Psoas muscle (tissue), 8 donors: ENCODE data around the gene AIF1. TPM values are rescaled to one million over a fixed set of nuclear protein-coding genes. Genes with fewer than 3 reads are reported as not detected.

Source experiments
- ATAC-seq, 4 donors: fragments of 200-7000 bp; cut with Tn5 transposase; one replicate each; pipeline ENCODE4 v1.9.1; 2020; ENCODE audit warnings: moderate library complexity in 3 of 4, mild to moderate bottlenecking in 2 of 4
- DNase-seq, 2 donors: peaks; one replicate each; pipeline ENCODE4 v3.0.0-alpha.2; 2020
- H3K27ac ChIP-seq: fragments of 200-600 bp; one replicate; pipeline ENCODE4 v1.8.0; 2022
- H3K27me3 ChIP-seq, 3 donors: fragments of 200-600 bp in 1 of 3; one replicate each; pipeline versions ENCODE4 v1.6.1 to v1.8.0; 2013 to 2022; ENCODE audit warnings: low read length in 2 of 3, mild to moderate bottlenecking in 2 of 3, moderate library complexity in 1 of 3; ENCODE audit not compliant: insufficient read depth in 3 of 3
- H3K36me3 ChIP-seq, 2 donors: fragments of 200-600 bp in 1 of 2; one replicate each; pipeline versions ENCODE4 v1.6.1 to v1.8.0; 2013 to 2022; ENCODE audit warnings: low read depth in 1 of 2, mild to moderate bottlenecking in 1 of 2, moderate library complexity in 1 of 2; ENCODE audit not compliant: insufficient read depth in 1 of 2
- H3K4me1 ChIP-seq: fragments of 200-600 bp; one replicate; pipeline ENCODE4 v1.8.0; 2022
- H3K4me3 ChIP-seq: fragments of 200-600 bp; one replicate; pipeline ENCODE4 v1.8.0; 2022; ENCODE audit warnings: mild to moderate bottlenecking
- H3K9me3 ChIP-seq: fragments of 200-600 bp; one replicate; pipeline ENCODE4 v1.8.0; 2022
- CTCF ChIP-seq: fragments of 200-600 bp; IDR thresholded peaks from one replicate; pipeline ENCODE4 v1.8.0; 2022; ENCODE audit warnings: antibody characterized with exemption
- WGBS, 3 donors: extraction: QIAGEN DNeasy Blood & Tissue Kit; methylation state at CpG; one replicate each; pipeline versions ENCODE4 v1.1.6 to v1.1.7; 2013; 5-methylcytosine and 5-hydroxymethylcytosine counted together
- intact Hi-C, 2 donors: fragments of 100-400 bp; cut with DNase I; formaldehyde crosslinking; loops; one replicate each; pipeline versions ENCODE4 v1.11.0 to v1.14.2; 2022
- polyA plus RNA-seq, 3 donors: library from polyadenylated mRNA; stranded (reverse); fragments of 200-250 nt; gene quantifications; one replicate each; pipeline ENCODE4 v1.2.3, GENCODE V29; 2013
- total RNA-seq, 4 donors: library from RNA; stranded (reverse); fragmentation: NEBNext Ultra II Directional in 2 of 4; extraction: Animal tissue kit (Norgen Biotek cat#: 25700) in 2 of 4; gene quantifications; one replicate each; pipeline versions ENCODE4 v1.2.1 to v1.2.4, GENCODE V29; 2021 to 2023
- donor health status: healthy with polysubstance abuse.
- donor health status: DM: no; HTN: no; CAD: no; lungs with moderate emphysema.
- donor health status: Bipolar disorder and iron deficiency.
- donor health status: healthy.
- donor health status: DM: yes; HTN: yes; CAD: no.
- donor health status: DM: no; HTN: no; CAD: no.
- donor health status: DM: no; HTN: no; CAD: no.
- donor health status: DM: yes; HTN: yes; CAD: no.

The AIF1 gene
- total and polyA plus RNA-seq, 7 donors: 2.6 to 11.3 (median 4.9) TPM

GRCh38 chr6:31664790-31665500 is 49.9 kb downstream of the AIF1 start, which contains the start of gene GPANK1:
Gene GPANK1, minus strand, starts transcription at chr6:31664997. Its CDS starts 519 bp downstream, at chr6:31664478.
- intact Hi-C loops: loop anchor here (5.0 kb wide), 3 partner anchors 72 to 287 kb away; partner anchors contain the start of genes ATP6V1G2 (in 1 of the 2), CLIC1 (in 1 of the 2) and NFKBIL1 (in 1 of the 2)
- DNase-seq (peak; percentile 89 to 95), ATAC-seq (peak; percentile 69 to 80 (median 74))
- 0 to 1% (median 0%) methylated on average over 39 of the region's 39 CpGs for WGBS, 3 donors
- Histone ChIP-seq H3K27me3 (no peaks in the 10 kb centered on the region), H3K36me3 (peaks cover 16 to 59% of the 10 kb centered on the region in 2 donors), H3K27ac (peak within 1 kb of the TSS; percentile 97), H3K4me1 (peaks cover 42% of the 10 kb centered on the region), H3K9me3 (no peaks in the 10 kb centered on the region), H3K4me3 (peak within 1 kb of the TSS; percentile 91)
- no peak for TF ChIP-seq CTCF

- peaks cover 41% of the 10 kb centered on the region for H3K4me1 ChIP-seq
- intact Hi-C loops: loop anchor here in 1 of 2 donors (5.0 kb wide), 2 partner anchors 72 to 287 kb away; partner anchors contain the start of gene CLIC1
- WGBS, 3 donors: 0 to 1% (median 0%) methylated on average over 60 to 63 of the region's 63 CpGs
These were observed 50.7 kb downstream of the AIF1 start, which contains the start of gene CSNK2B for GRCh38 chr6:31665501-31666336. Gene CSNK2B, plus strand, starts transcription at chr6:31666080. Its CDS starts 752 bp downstream, at chr6:31666832.

GRCh38 chr6:31666337-31666965 is 51.4 kb downstream of the AIF1 start:
- Histone ChIP-seq H3K9me3 (no peaks in the 10 kb centered on the region), H3K36me3 (peaks cover 16 to 74% of the 10 kb centered on the region in 2 donors), H3K27me3 (no peaks in the 10 kb centered on the region), H3K27ac (peak overlapping the region; percentile 97), H3K4me3 (peak overlapping the region; percentile 91), H3K4me1 (peaks cover 37% of the 10 kb centered on the region)
- WGBS, 3 donors: 2 to 4% (median 3%) methylated on average over 15 of the region's 15 CpGs
- DNase-seq: no peak
- TF ChIP-seq CTCF: no peak
- ATAC-seq: no peak
- intact Hi-C loops: loop anchor here in 1 of 2 donors (5.0 kb wide), 2 partner anchors 71 to 286 kb away; partner anchors contain the start of gene CLIC1

More at GRCh38 chr6:31665501-31666336, 50.7 kb downstream of the AIF1 start, which contains the start of gene CSNK2B:
- ATAC-seq (peak; percentile 89 to 92 (median 91)), DNase-seq (peak; percentile 99)
- Histone ChIP-seq H3K9me3 (no peaks in the 10 kb centered on the region), H3K27me3 (no peaks in the 10 kb centered on the region), H3K27ac (peak within 1 kb of the TSS; percentile 97), H3K36me3 (peaks cover 16 to 67% of the 10 kb centered on the region in 2 donors), H3K4me3 (peak within 1 kb of the TSS; percentile 91)
- no peak for TF ChIP-seq CTCF

Other genes starting within 250 kb of the AIF1 start
Only the 30 nearest of the 35 such genes appear.
- gene MICB, start 117.1 kb upstream of the AIF1 start, total RNA-seq: 1 to 10 TPM in 1 of 4 donors, under 1 TPM in 3; 0.65 to 1.0 (median 0.75) TPM
- gene MICB, start 117.1 kb upstream of the AIF1 start, polyA plus RNA-seq: under 1 TPM; 0.25 to 0.42 (median 0.25) TPM
- gene MCCD1, start 86.3 kb upstream of the AIF1 start, total RNA-seq: not detected
- gene MCCD1, start 86.3 kb upstream of the AIF1 start, polyA plus RNA-seq: not detected
- 100 to 1,000 TPM; 141 to 186 (median 165) TPM for gene DDX39B, start 73.2 kb upstream of the AIF1 start, total RNA-seq
- gene DDX39B, start 73.2 kb upstream of the AIF1 start, polyA plus RNA-seq: 100 to 1,000 TPM; 128 to 174 (median 134) TPM
- 1 to 10 TPM in 2 of 4 donors, under 1 TPM in 2; 0.66 to 2.8 (median 0.94) TPM for gene ATP6V1G2, start 68.6 kb upstream of the AIF1 start, total RNA-seq
- gene ATP6V1G2, start 68.6 kb upstream of the AIF1 start, polyA plus RNA-seq: 1 to 10 TPM in 2 of 3 donors, under 1 TPM in 1; 0.95 to 4.7 (median 1.7) TPM
- 10 to 100 TPM; 13.7 to 19.1 (median 15.4) TPM for gene NFKBIL1, start 67.6 kb upstream of the AIF1 start, total RNA-seq
- gene NFKBIL1, start 67.6 kb upstream of the AIF1 start, polyA plus RNA-seq: 10 to 100 TPM; 20.8 to 29.3 (median 21.6) TPM
- not detected for gene LTA, start 42.9 kb upstream of the AIF1 start, total RNA-seq
- gene LTA, start 42.9 kb upstream of the AIF1 start, polyA plus RNA-seq: under 1 TPM in 2 of 3 donors, not detected in 1; 0.05 to 0.10 TPM
- under 1 TPM in 3 of 4 donors, not detected in 1; 0.34 to 0.81 (median 0.61) TPM for gene TNF, start 39.7 kb upstream of the AIF1 start, total RNA-seq
- under 1 TPM in 2 of 3 donors, not detected in 1; 0.09 TPM for gene TNF, start 39.7 kb upstream of the AIF1 start, polyA plus RNA-seq
- under 1 TPM; 0.69 to 0.79 (median 0.74) TPM for gene LTB, start 32.8 kb upstream of the AIF1 start, total RNA-seq
- 1 to 10 TPM in 1 of 3 donors, under 1 TPM in 2; 0.08 to 1.0 (median 0.17) TPM for gene LTB, start 32.8 kb upstream of the AIF1 start, polyA plus RNA-seq
- 1 to 10 TPM; 1.8 to 5.6 (median 3.1) TPM for gene LST1, start 29.0 kb upstream of the AIF1 start, total RNA-seq
- 1 to 10 TPM; 1.2 to 1.8 (median 1.7) TPM for gene LST1, start 29.0 kb upstream of the AIF1 start, polyA plus RNA-seq
- gene NCR3, start 22.2 kb upstream of the AIF1 start, total RNA-seq: not detected
- gene NCR3, start 22.2 kb upstream of the AIF1 start, polyA plus RNA-seq: under 1 TPM in 2 of 3 donors, not detected in 1; 0.08 to 0.20 TPM
- 100 to 1,000 TPM in 1 of 4 donors, 10 to 100 TPM in 3; 80.1 to 116 (median 81.7) TPM for gene PRRC2A, start 5.5 kb downstream of the AIF1 start, total RNA-seq
- gene PRRC2A, start 5.5 kb downstream of the AIF1 start, polyA plus RNA-seq: 100 to 1,000 TPM in 1 of 3 donors, 10 to 100 TPM in 2; 60.2 to 119 (median 65.3) TPM
- gene BAG6, start 37.4 kb downstream of the AIF1 start, total RNA-seq: 100 to 1,000 TPM; 317 to 370 (median 341) TPM
- gene BAG6, start 37.4 kb downstream of the AIF1 start, polyA plus RNA-seq: 100 to 1,000 TPM; 294 to 419 (median 302) TPM
- 1 to 10 TPM; 1.9 to 3.0 (median 2.3) TPM for gene APOM, start 40.7 kb downstream of the AIF1 start, total RNA-seq
- 1 to 10 TPM; 1.8 to 3.5 (median 2.0) TPM for gene APOM, start 40.7 kb downstream of the AIF1 start, polyA plus RNA-seq
- 10 to 100 TPM; 13.5 to 21.2 (median 16.1) TPM for gene C6orf47, start 45.5 kb downstream of the AIF1 start, total RNA-seq
- gene C6orf47, start 45.5 kb downstream of the AIF1 start, polyA plus RNA-seq: 10 to 100 TPM; 19.4 to 36.0 (median 22.9) TPM
- 10 to 100 TPM; 13.6 to 22.6 (median 15.3) TPM for gene GPANK1, start 49.8 kb downstream of the AIF1 start, total RNA-seq
- gene GPANK1, start 49.8 kb downstream of the AIF1 start, polyA plus RNA-seq: 10 to 100 TPM; 23.5 to 49.7 (median 24.2) TPM
- 100 to 1,000 TPM; 102 to 129 (median 103) TPM for gene CSNK2B, start 50.8 kb downstream of the AIF1 start, total RNA-seq
- gene CSNK2B, start 50.8 kb downstream of the AIF1 start, polyA plus RNA-seq: 100 to 1,000 TPM; 151 to 208 (median 160) TPM
- 1 to 10 TPM; 1.7 to 8.4 (median 3.0) TPM for gene LY6G5B, start 54.7 kb downstream of the AIF1 start, total RNA-seq
- gene LY6G5B, start 54.7 kb downstream of the AIF1 start, polyA plus RNA-seq: 1 to 10 TPM; 2.5 to 2.9 (median 2.9) TPM
- gene LY6G5C, start 65.8 kb downstream of the AIF1 start, total RNA-seq: 1 to 10 TPM in 3 of 4 donors, under 1 TPM in 1; 0.75 to 3.2 (median 2.3) TPM
- 1 to 10 TPM; 1.4 to 2.3 (median 1.9) TPM for gene LY6G5C, start 65.8 kb downstream of the AIF1 start, polyA plus RNA-seq
- gene ABHD16A, start 88.1 kb downstream of the AIF1 start, total RNA-seq: 10 to 100 TPM; 26.6 to 36.5 (median 30.5) TPM
- 10 to 100 TPM; 34.4 to 56.6 (median 50.0) TPM for gene ABHD16A, start 88.1 kb downstream of the AIF1 start, polyA plus RNA-seq
- gene LY6G6F, start 91.6 kb downstream of the AIF1 start, total RNA-seq: not detected
- under 1 TPM in 1 of 3 donors, not detected in 2; 0.05 TPM for gene LY6G6F, start 91.6 kb downstream of the AIF1 start, polyA plus RNA-seq
- not detected for gene LY6G6D, start 100.1 kb downstream of the AIF1 start, total RNA-seq
- gene LY6G6D, start 100.1 kb downstream of the AIF1 start, polyA plus RNA-seq: not detected
- not detected for gene LY6G6C, start 106.5 kb downstream of the AIF1 start, total RNA-seq
- gene LY6G6C, start 106.5 kb downstream of the AIF1 start, polyA plus RNA-seq: not detected
- under 1 TPM; 0.10 to 0.37 (median 0.22) TPM for gene MPIG6B, start 108.1 kb downstream of the AIF1 start, total RNA-seq
- gene MPIG6B, start 108.1 kb downstream of the AIF1 start, polyA plus RNA-seq: under 1 TPM in 1 of 3 donors, not detected in 2; 0.04 TPM
- 10 to 100 TPM in 2 of 4 donors, 1 to 10 TPM in 2; 8.4 to 16.2 (median 10.2) TPM for gene DDAH2, start 114.1 kb downstream of the AIF1 start, total RNA-seq
- 10 to 100 TPM in 2 of 3 donors, 1 to 10 TPM in 1; 6.3 to 13.8 (median 11.3) TPM for gene DDAH2, start 114.1 kb downstream of the AIF1 start, polyA plus RNA-seq
- 10 to 100 TPM; 29.1 to 51.2 (median 41.9) TPM for gene CLIC1, start 121.3 kb downstream of the AIF1 start, total RNA-seq
- gene CLIC1, start 121.3 kb downstream of the AIF1 start, polyA plus RNA-seq: 10 to 100 TPM; 20.6 to 85.9 (median 35.1) TPM
- 1 to 10 TPM; 1.7 to 3.0 (median 1.8) TPM for gene MSH5, start 124.8 kb downstream of the AIF1 start, total RNA-seq
- gene MSH5, start 124.8 kb downstream of the AIF1 start, polyA plus RNA-seq: 1 to 10 TPM; 1.4 to 2.7 (median 1.7) TPM
- gene SAPCD1, start 147.4 kb downstream of the AIF1 start, total RNA-seq: under 1 TPM in 1 of 4 donors, not detected in 3; 0.59 TPM
- under 1 TPM; 0.13 to 0.78 (median 0.23) TPM for gene SAPCD1, start 147.4 kb downstream of the AIF1 start, polyA plus RNA-seq
- 1 to 10 TPM; 5.2 to 8.0 (median 7.5) TPM for gene VWA7, start 162.1 kb downstream of the AIF1 start, total RNA-seq
- 1 to 10 TPM in 2 of 3 donors, under 1 TPM in 1; 0.76 to 3.5 (median 1.8) TPM for gene VWA7, start 162.1 kb downstream of the AIF1 start, polyA plus RNA-seq
- gene VARS1, start 180.5 kb downstream of the AIF1 start, total RNA-seq: 100 to 1,000 TPM in 1 of 4 donors, 10 to 100 TPM in 3; 53.2 to 108 (median 76.1) TPM
- 10 to 100 TPM; 43.9 to 70.4 (median 57.4) TPM for gene VARS1, start 180.5 kb downstream of the AIF1 start, polyA plus RNA-seq
- gene LSM2, start 191.7 kb downstream of the AIF1 start, total RNA-seq: 10 to 100 TPM; 19.5 to 42.9 (median 28.7) TPM
- 10 to 100 TPM; 35.3 to 92.1 (median 44.2) TPM for gene LSM2, start 191.7 kb downstream of the AIF1 start, polyA plus RNA-seq